Measurements from ENCODE around the gene CCR1.

GRCh38 chr3:46221391-46221790, 13.3 kb upstream of the CCR1 start:
- TF ChIP-seq CTCF (IDR thresholded peaks at IDR 0.05; ENCODE audit: poor library complexity, severe bottlenecking) (no peak), POLR2AphosphoS5 (IDR thresholded peaks at IDR 0.05) (no peak), RAD21 (conservative IDR thresholded peaks at IDR 0.05) (no peak), SMC3 (conservative IDR thresholded peaks at IDR 0.05; ENCODE audit: poor library complexity) (no peak), EZH2 (IDR thresholded peaks at IDR 0.05; ENCODE audit: borderline replicate concordance, insufficient read depth, low read length, poor library complexity, severe bottlenecking) (no peak), TAF1 (IDR thresholded peaks at IDR 0.05; ENCODE audit: low read depth) (no peak), EP300 (conservative IDR thresholded peaks at IDR 0.05; ENCODE audit: poor library complexity, severe bottlenecking) (no peak), REST (IDR thresholded peaks at IDR 0.05; ENCODE audit: borderline replicate concordance) (no peak)
